Smooth muscle cell (in vitro differentiated cells): Measurements from ENCODE around the gene QRSL1. TPM values are rescaled to one million over a fixed set of nuclear protein-coding genes. Genes with fewer than 3 reads are reported as not detected.

ENCODE experiments used
- DNase-seq: peaks from one replicate; lab custom pipeline; 2025; ENCODE audit not compliant: unreplicated experiment; lab: John Stamatoyannopoulos, UW
- H2AFZ ChIP-seq: fragments of 200-600 bp; sonication (generic); 2 replicates; pipeline ENCODE4 v1.6.0; 2016; ENCODE audit warnings: antibody characterized with exemption, low read depth, mild to moderate bottlenecking
- H3F3A ChIP-seq: fragments of 200-600 bp; sonication (generic); 2 replicates; pipeline ENCODE4 v1.6.0; 2017; ENCODE audit warnings: antibody characterized with exemption, low read depth
- H3K27ac ChIP-seq: fragments of 200-600 bp; sonication (generic); 2 replicates; pipeline ENCODE4 v1.5.1; 2016; ENCODE audit warnings: low read depth, mild to moderate bottlenecking
- H3K27me3 ChIP-seq: fragments of 200-600 bp; sonication (generic); 2 replicates; pipeline ENCODE4 v1.6.1; 2016; ENCODE audit warnings: low read depth, mild to moderate bottlenecking
- H3K36me3 ChIP-seq: fragments of 200-600 bp; sonication (generic); 2 replicates; pipeline ENCODE4 v1.5.1; 2016; ENCODE audit warnings: low read depth
- H3K4me1 ChIP-seq: fragments of 200-600 bp; sonication (generic); 2 replicates; pipeline ENCODE4 v1.5.1; 2016; ENCODE audit warnings: low read depth
- H3K4me2 ChIP-seq: fragments of 200-600 bp; sonication (generic); 2 replicates; pipeline ENCODE4 v1.6.0; 2016; ENCODE audit warnings: mild to moderate bottlenecking
- H3K4me3 ChIP-seq: fragments of 200-600 bp; sonication (generic); 2 replicates; pipeline ENCODE4 v1.5.1; 2016; ENCODE audit warnings: mild to moderate bottlenecking
- H3K79me2 ChIP-seq: fragments of 200-600 bp; sonication (generic); 2 replicates; pipeline ENCODE4 v1.6.0; 2016; ENCODE audit warnings: low read depth, mild to moderate bottlenecking
- H3K9ac ChIP-seq: fragments of 200-600 bp; sonication (generic); 2 replicates; pipeline ENCODE4 v1.6.0; 2016; ENCODE audit warnings: low read depth
- H3K9me3 ChIP-seq: fragments of 200-600 bp; sonication (generic); replicated peaks from 2 replicates; pipeline ENCODE4 v1.5.1; 2016; ENCODE audit warnings: low read depth
- H4K20me1 ChIP-seq: fragments of 200-600 bp; sonication (generic); 2 replicates; pipeline ENCODE4 v1.6.0; 2016; ENCODE audit warnings: low read depth
- WGBS: methylation state at CpG from one replicate; pipeline ENCODE4 v1.1.7; 2016; ENCODE audit warnings: low lambda C conversion rate; 5-methylcytosine and 5-hydroxymethylcytosine counted together
- polyA plus RNA-seq: library from polyadenylated mRNA; unstranded; fragments of >200 nt; fragmentation: Nextera tagmentation; extraction: Ambion mirVana; gene quantifications from 2 replicates; pipeline ENCODE4 v1.2.1, GENCODE V29; 2016
- total RNA-seq: library from RNA; depleted of rRNA; stranded (reverse); fragments of >200 nt; gene quantifications from 2 replicates; pipeline ENCODE4 v1.2.3, GENCODE V29; 2014
- TF ChIP-seq, protein P1 (sequence below): fragments of 200-600 bp; sonication (generic); IDR thresholded peaks from 2 replicates; pipeline ENCODE4 v1.5.1; 2017; ENCODE audit warnings: borderline replicate concordance, mild to moderate bottlenecking, antibody characterized with exemption; ENCODE audit not compliant: insufficient read depth, poor library complexity, severe bottlenecking

Gene QRSL1
- total and polyA plus RNA-seq, 2 experiments from 2014 or later: 8.9 to 10.4 TPM

DNA sequence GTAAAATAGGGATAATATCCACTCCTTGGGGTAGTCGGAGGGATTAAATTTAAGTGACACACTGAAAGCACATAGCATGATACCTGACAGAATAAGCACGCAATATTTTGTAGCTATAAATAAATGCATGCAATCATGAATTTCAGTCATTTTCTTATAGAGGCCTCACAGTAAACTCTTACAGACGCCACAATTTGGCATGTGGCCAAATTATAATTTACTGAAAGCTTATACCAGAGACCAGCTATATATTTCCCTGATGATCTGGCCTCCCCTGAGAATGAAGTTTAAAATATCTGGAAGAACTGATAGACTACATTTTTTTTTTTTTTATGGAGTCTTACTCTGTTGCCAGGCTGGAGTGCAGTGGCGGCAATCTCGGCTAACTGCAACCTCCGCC, 40.9 kb downstream of the QRSL1 start:
- 93% methylated on average over 6 of the region's 6 CpGs for WGBS
- no peaks in the 10 kb centered on the region for H3K4me1 ChIP-seq

GRCh38 chr6:106671651-106672050, 42.3 kb downstream of the QRSL1 start:
- no peak overlapping the region for H2AFZ ChIP-seq
- H3K4me1 ChIP-seq: no peaks in the 10 kb centered on the region
- no peak overlapping the region for H3K4me2 ChIP-seq
- no peaks in the 10 kb centered on the region for H3K79me2 ChIP-seq
- no peak overlapping the region for H3K27ac ChIP-seq
- H3K4me3 ChIP-seq: no peak overlapping the region
- no peak for DNase-seq
- H3K9ac ChIP-seq: no peak overlapping the region
- H3K9me3 ChIP-seq: no peaks in the 10 kb centered on the region
- no peaks in the 10 kb centered on the region for H3K27me3 ChIP-seq
- WGBS: 86% methylated on average over 3 of the region's 3 CpGs
- no peaks in the 10 kb centered on the region for H3K36me3 ChIP-seq
- no peaks in the 10 kb centered on the region for H3F3A ChIP-seq
- no peaks in the 10 kb centered on the region for H4K20me1 ChIP-seq
- TF ChIP-seq, protein P1, sequence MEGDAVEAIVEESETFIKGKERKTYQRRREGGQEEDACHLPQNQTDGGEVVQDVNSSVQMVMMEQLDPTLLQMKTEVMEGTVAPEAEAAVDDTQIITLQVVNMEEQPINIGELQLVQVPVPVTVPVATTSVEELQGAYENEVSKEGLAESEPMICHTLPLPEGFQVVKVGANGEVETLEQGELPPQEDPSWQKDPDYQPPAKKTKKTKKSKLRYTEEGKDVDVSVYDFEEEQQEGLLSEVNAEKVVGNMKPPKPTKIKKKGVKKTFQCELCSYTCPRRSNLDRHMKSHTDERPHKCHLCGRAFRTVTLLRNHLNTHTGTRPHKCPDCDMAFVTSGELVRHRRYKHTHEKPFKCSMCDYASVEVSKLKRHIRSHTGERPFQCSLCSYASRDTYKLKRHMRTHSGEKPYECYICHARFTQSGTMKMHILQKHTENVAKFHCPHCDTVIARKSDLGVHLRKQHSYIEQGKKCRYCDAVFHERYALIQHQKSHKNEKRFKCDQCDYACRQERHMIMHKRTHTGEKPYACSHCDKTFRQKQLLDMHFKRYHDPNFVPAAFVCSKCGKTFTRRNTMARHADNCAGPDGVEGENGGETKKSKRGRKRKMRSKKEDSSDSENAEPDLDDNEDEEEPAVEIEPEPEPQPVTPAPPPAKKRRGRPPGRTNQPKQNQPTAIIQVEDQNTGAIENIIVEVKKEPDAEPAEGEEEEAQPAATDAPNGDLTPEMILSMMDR: no peak

More for the DNA sequence above, 40.9 kb downstream of the QRSL1 start:
- H3K9ac ChIP-seq: no peak overlapping the region
- no peak overlapping the region for H2AFZ ChIP-seq
- H3K27ac ChIP-seq: no peak overlapping the region
- H3K9me3 ChIP-seq: no peaks in the 10 kb centered on the region
- no peaks in the 10 kb centered on the region for H3F3A ChIP-seq
- no peaks in the 10 kb centered on the region for H3K36me3 ChIP-seq
- no peak overlapping the region for H3K4me3 ChIP-seq
- TF ChIP-seq, protein P1: no peak
- no peaks in the 10 kb centered on the region for H3K79me2 ChIP-seq
- DNase-seq: no peak
- no peaks in the 10 kb centered on the region for H4K20me1 ChIP-seq
- no peaks in the 10 kb centered on the region for H3K27me3 ChIP-seq
- no peak overlapping the region for H3K4me2 ChIP-seq

DNA sequence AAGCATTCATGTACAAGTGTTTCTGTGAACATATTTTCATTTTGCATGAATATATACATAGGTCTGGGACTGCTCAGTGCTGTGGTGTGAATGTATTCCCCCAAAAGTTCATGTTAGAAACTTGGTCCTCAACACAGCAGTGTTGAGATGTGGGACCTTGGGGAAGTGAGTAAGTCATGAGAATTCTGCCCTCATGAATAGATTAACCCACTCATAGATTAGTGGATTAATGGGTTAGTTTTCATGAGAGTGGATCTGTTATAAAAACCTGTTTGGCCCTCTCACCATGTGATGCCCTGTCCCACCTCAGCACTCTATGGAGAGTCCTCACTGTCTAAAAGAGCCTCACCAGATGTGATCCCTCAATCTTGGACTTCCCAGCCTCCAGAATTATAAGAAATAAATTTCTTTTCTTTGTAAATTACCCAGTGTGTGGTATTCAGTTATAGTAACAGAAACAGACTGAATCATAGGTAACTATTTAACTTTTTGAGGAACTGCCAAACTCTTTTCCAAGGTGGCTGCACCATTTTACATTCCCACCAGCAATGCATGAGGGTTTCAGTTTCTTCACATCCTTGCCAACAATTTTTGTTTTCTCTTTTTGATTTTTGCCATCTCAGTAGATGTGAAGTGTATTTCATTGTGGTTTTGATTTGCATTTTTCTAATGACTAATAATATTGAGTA, 45.3 kb downstream of the QRSL1 start:
- no peak for DNase-seq
- H3F3A ChIP-seq: no peaks in the 10 kb centered on the region
- H3K27me3 ChIP-seq: no peaks in the 10 kb centered on the region
- no peak overlapping the region for H2AFZ ChIP-seq
- H3K79me2 ChIP-seq: no peaks in the 10 kb centered on the region
- H3K4me1 ChIP-seq: no peaks in the 10 kb centered on the region
- H3K4me2 ChIP-seq: no peak overlapping the region
- no peak overlapping the region for H3K27ac ChIP-seq
- H3K4me3 ChIP-seq: no peak overlapping the region
- no peak overlapping the region for H3K9ac ChIP-seq
- TF ChIP-seq, protein P1: no peak
- no peaks in the 10 kb centered on the region for H3K9me3 ChIP-seq
- H3K36me3 ChIP-seq: no peaks in the 10 kb centered on the region
- no peaks in the 10 kb centered on the region for H4K20me1 ChIP-seq

DNA sequence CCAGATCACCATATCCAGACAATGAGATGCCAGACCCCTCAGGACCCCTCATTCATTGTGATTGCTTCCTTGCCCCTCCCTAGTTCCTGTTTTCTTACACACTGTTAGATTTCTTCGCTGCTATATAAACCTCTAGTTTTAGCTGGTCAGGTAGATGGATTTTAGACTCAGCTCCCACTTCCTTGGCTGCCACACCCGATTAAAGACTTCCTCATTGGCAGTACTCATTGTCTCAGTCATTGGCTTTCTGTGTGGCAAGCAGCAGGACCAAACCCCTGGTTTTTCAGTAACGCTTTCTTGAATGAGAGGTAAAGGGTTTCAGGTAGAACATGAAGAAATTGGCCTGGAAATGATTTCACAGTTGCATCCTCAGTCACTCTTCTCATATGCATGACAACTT, 47.9 kb downstream of the QRSL1 start:
- no peaks in the 10 kb centered on the region for H3K79me2 ChIP-seq
- DNase-seq: no peak
- no peak overlapping the region for H3K27ac ChIP-seq
- H3K9me3 ChIP-seq: no peaks in the 10 kb centered on the region
- no peaks in the 10 kb centered on the region for H4K20me1 ChIP-seq
- H3K4me2 ChIP-seq: no peak overlapping the region
- 93% methylated on average over 3 of the region's 3 CpGs for WGBS
- TF ChIP-seq, protein P1: no peak
- H2AFZ ChIP-seq: no peak overlapping the region
- no peaks in the 10 kb centered on the region for H3K36me3 ChIP-seq
- H3F3A ChIP-seq: no peaks in the 10 kb centered on the region
- no peak overlapping the region for H3K9ac ChIP-seq
- H3K4me3 ChIP-seq: no peak overlapping the region
- H3K4me1 ChIP-seq: no peaks in the 10 kb centered on the region
- H3K27me3 ChIP-seq: no peaks in the 10 kb centered on the region
